ENCODE measurements around the gene BPIFA1.

BPIFA1 gene

GRCh38 chr20:33199026-33199425 lies 36.8 kb upstream of the BPIFA1 start:
- no peak for TF ChIP-seq CTCF (IDR thresholded peaks at IDR 0.05; ENCODE audit: insufficient read depth, low read length, missing control alignments)
- no peak for DNase-seq (ENCODE audit: low read depth, low spot score)
- ChIA-PET POLR2A (no interaction called here), CTCF (interaction anchor here (1.5 kb wide), 1 partner anchor 13 kb away, joined by 4 read pairs; no protein-coding TSS in a partner anchor)
- H3K4me3 ChIP-seq (ENCODE audit: low read depth, low read length), result no peak overlapping the region

- no peak overlapping the region for H3K4me3 ChIP-seq (ENCODE audit: low read depth, low read length)
- POLR2A ChIA-PET, result no interaction called here
- CTCF ChIA-PET, result no interaction called here
- TF ChIP-seq CTCF (IDR thresholded peaks at IDR 0.05; ENCODE audit: insufficient read depth, low read length, missing control alignments), result no peak
- no peak for DNase-seq (ENCODE audit: low read depth, low spot score)
Measured at GRCh38 chr20:33202451-33202850, 33.3 kb upstream of the BPIFA1 start.

- ChIA-PET CTCF (no interaction called here), POLR2A (no interaction called here)
- no peak for DNase-seq (ENCODE audit: low read depth, low spot score)
- no peak overlapping the region for H3K4me3 ChIP-seq (ENCODE audit: low read depth, low read length)
- no peak for TF ChIP-seq CTCF (IDR thresholded peaks at IDR 0.05; ENCODE audit: insufficient read depth, low read length, missing control alignments)
Measured at GRCh38 chr20:33203444-33203843, 32.4 kb upstream of the BPIFA1 start.

- POLR2A ChIA-PET, result no interaction called here
- TF ChIP-seq CTCF (IDR thresholded peaks at IDR 0.05; ENCODE audit: insufficient read depth, low read length, missing control alignments), result no peak
- CTCF ChIA-PET, result interaction anchor here (2.7 kb wide), 1 partner anchor 9 kb away, joined by 6 read pairs; no protein-coding TSS in a partner anchor
- DNase-seq (ENCODE audit: low read depth, low spot score), result no peak
- H3K4me3 ChIP-seq (ENCODE audit: low read depth, low read length), result no peak overlapping the region
Measured at GRCh38 chr20:33209789-33210188, 26.0 kb upstream of the BPIFA1 start.

- no peak for TF ChIP-seq CTCF (IDR thresholded peaks at IDR 0.05; ENCODE audit: insufficient read depth, low read length, missing control alignments)
Measured at GRCh38 chr20:33210371-33210770, 25.4 kb upstream of the BPIFA1 start.

GRCh38 chr20:33211817-33212424 lies 23.9 kb upstream of the BPIFA1 start:
- ChIA-PET POLR2A (no interaction called here), CTCF (interaction anchor here (0.8 to 2.8 kb wide), 5 partner anchors 9 to 310 kb away, joined by 3 to 13 read pairs (median 4); no protein-coding TSS in a partner anchor)
- H3K4me3 ChIP-seq (ENCODE audit: low read depth, low read length), result no peak overlapping the region
- peak; percentile 20 for TF ChIP-seq CTCF (IDR thresholded peaks at IDR 0.05; ENCODE audit: insufficient read depth, low read length, missing control alignments)
- DNase-seq (ENCODE audit: low read depth, low spot score), result no peak

More at GRCh38 chr20:33210371-33210770, 25.4 kb upstream of the BPIFA1 start:
- CTCF ChIA-PET, result interaction anchor here (2.5 to 2.7 kb wide), 2 partner anchors 8 to 11 kb away, joined by 6 to 8 read pairs; no protein-coding TSS in a partner anchor
- DNase-seq (ENCODE audit: low read depth, low spot score), result no peak
- H3K4me3 ChIP-seq (ENCODE audit: low read depth, low read length), result no peak overlapping the region
- POLR2A ChIA-PET, result no interaction called here

Data from AG04449 (cell line).